Right lobe of liver (tissue), 4 donors: ENCODE results near the gene PIWIL1.

ENCODE experiments used
- CTCF ChIP-seq, 4 donors: fragments of 200-600 bp in 3 of 4; fragments of 450-650 bp in 1 of 4; IDR thresholded peaks; one replicate each; pipeline versions ENCODE4 v1.5.1 to v1.8.0; 2016 to 2022; ENCODE audit warnings: antibody characterized with exemption in 4 of 4, mild to moderate bottlenecking in 2 of 4
- POLR2A ChIP-seq: fragments of 450-650 bp; IDR thresholded peaks from one replicate; pipeline ENCODE4 v1.6.1; 2017; ENCODE audit warnings: antibody characterized with exemption, mild to moderate bottlenecking
- donor health status: DM: no; HTN: no; CAD: no.
- donor health status: DM: no; HTN: no; CAD: no.
- donor health status: DM: no; HTN: yes; CAD: no.

- TF ChIP-seq CTCF (IDR thresholded peaks at IDR 0.05) (no peak), POLR2A (no peak)
These were observed 21.4 kb upstream of the PIWIL1 start for GRCh38 chr12:130316251-130316650.
